Ishikawa (cell line): ENCODE measurements around the gene SERPINA12.

ENCODE experiments used
- CEBPB ChIP-seq: IDR thresholded peaks from 2 replicates; pipeline ENCODE4 v1.6.1; 2012
- CREB1 ChIP-seq: IDR thresholded peaks from 2 replicates; pipeline ENCODE4 v1.6.1; 2012; ENCODE audit warnings: low read depth
- EGR1 ChIP-seq: IDR thresholded peaks from 2 replicates; pipeline ENCODE4 v1.6.1; 2012
- EP300 ChIP-seq: IDR thresholded peaks from 2 replicates; pipeline ENCODE4 v1.6.1; 2012; ENCODE audit warnings: borderline replicate concordance
- FOXM1 ChIP-seq: IDR thresholded peaks from 2 replicates; pipeline ENCODE4 v1.6.1; 2012; ENCODE audit warnings: low read depth, borderline replicate concordance
- MAX ChIP-seq: IDR thresholded peaks from 2 replicates; pipeline ENCODE4 v1.6.1; 2012
- NFIC ChIP-seq: IDR thresholded peaks from 2 replicates; pipeline ENCODE4 v1.6.1; 2012
- RAD21 ChIP-seq: IDR thresholded peaks from 2 replicates; pipeline ENCODE4 v1.6.1; 2012; ENCODE audit warnings: low read depth
- REST ChIP-seq: IDR thresholded peaks from 2 replicates; pipeline ENCODE4 v1.6.1; 2012; ENCODE audit warnings: low read depth, mild to moderate bottlenecking
- TAF1 ChIP-seq: IDR thresholded peaks from 2 replicates; pipeline ENCODE4 v1.6.1; 2012; ENCODE audit warnings: low read depth, mild to moderate bottlenecking
- TCF12 ChIP-seq: IDR thresholded peaks from 2 replicates; pipeline ENCODE4 v1.6.1; 2012; ENCODE audit warnings: low read depth
- TEAD4 ChIP-seq: IDR thresholded peaks from 2 replicates; pipeline ENCODE4 v1.6.1; 2012
- USF1 ChIP-seq: IDR thresholded peaks from 2 replicates; pipeline ENCODE4 v1.6.1; 2012
- YY1 ChIP-seq: IDR thresholded peaks from 2 replicates; pipeline ENCODE4 v1.6.1; 2012; ENCODE audit warnings: low read depth
- ZBTB7A ChIP-seq: IDR thresholded peaks from 2 replicates; pipeline ENCODE4 v1.6.1; 2012; ENCODE audit warnings: low read depth

Gene SERPINA12

GRCh38 chr14:94538070-94538740 is 28.9 kb upstream of the SERPINA12 start:
- TF ChIP-seq TCF12 (no peak), RAD21 (no peak), EP300 (no peak), CEBPB (no peak), USF1 (no peak), ZBTB7A (no peak), TEAD4 (no peak), MAX (no peak), YY1 (no peak), REST (no peak), EGR1 (no peak), CREB1 (no peak), TAF1 (no peak), FOXM1 (no peak), NFIC (no peak)

GRCh38 chr14:94536836-94537235 is 27.6 kb upstream of the SERPINA12 start:
- no peak for TF ChIP-seq TEAD4
- TF ChIP-seq REST, result no peak
- TF ChIP-seq CEBPB, result no peak
- no peak for TF ChIP-seq TCF12
- no peak for TF ChIP-seq EGR1
- no peak for TF ChIP-seq USF1

GRCh38 chr14:94535506-94535905 is 26.2 kb upstream of the SERPINA12 start:
- TF ChIP-seq USF1 (no peak), TEAD4 (no peak), TCF12 (no peak), YY1 (no peak), EP300 (no peak), RAD21 (no peak), ZBTB7A (no peak), REST (no peak)

- no peak for TF ChIP-seq EP300
- no peak for TF ChIP-seq REST
- TF ChIP-seq NFIC, result no peak
- no peak for TF ChIP-seq MAX
- TF ChIP-seq TCF12, result no peak
- TF ChIP-seq ZBTB7A, result no peak
- no peak for TF ChIP-seq FOXM1
- no peak for TF ChIP-seq TEAD4
- no peak for TF ChIP-seq CEBPB
- TF ChIP-seq CREB1, result no peak
- no peak for TF ChIP-seq TAF1
- no peak for TF ChIP-seq RAD21
- TF ChIP-seq USF1, result no peak
- no peak for TF ChIP-seq EGR1
- no peak for TF ChIP-seq YY1
Observed at GRCh38 chr14:94532447-94532846, 23.2 kb upstream of the SERPINA12 start.
